NCI-H82 treated with DMSO at 0.1 percent for 48 hours (cell line): ENCODE data around the gene DAAM2.

Experiments used
- DNase-seq: peaks from one replicate; lab custom pipeline; 2025; ENCODE audit not compliant: unreplicated experiment; lab: John Stamatoyannopoulos, UW

Gene DAAM2

DNA sequence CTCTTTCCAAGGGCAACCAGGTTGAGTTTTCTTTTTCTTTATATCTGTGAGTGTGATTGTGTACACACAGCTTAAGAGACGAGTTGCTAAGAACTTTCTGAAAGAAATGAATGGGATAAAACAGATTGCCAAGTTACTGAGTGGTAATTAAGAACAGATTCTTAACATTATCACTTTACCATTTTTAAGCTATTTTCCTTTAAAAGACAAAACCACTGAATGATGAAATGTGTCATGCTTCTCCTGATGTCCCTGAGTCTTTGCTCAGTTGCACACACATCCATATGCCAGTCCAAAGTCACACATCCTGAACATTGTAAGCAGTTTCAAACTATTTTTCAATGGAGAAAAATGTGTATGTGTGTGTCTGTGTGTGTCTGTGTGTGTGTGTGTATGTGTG lies 5.5 kb upstream of the DAAM2 start:
- no peak for DNase-seq

DNA sequence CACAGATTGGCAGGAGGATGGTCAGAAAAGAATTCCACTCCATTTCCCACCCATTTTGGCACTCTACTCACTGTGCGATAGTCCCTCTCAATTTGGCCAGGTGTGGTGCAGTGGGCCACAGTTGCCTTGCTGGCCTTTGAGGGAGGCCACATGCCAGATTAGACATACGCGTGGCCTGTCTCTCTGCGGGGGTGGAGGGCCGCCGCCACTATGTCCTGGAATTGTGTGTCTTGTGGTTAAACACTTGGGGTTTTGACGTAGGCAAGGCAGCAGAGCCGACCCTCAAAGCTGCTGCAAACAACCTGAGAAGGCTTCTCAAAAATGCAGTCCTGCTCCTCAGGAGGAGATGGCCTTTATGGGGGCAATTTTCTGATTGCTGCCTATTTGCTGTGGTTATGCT lies 4.9 kb upstream of the DAAM2 start:
- no peak for DNase-seq

DNA sequence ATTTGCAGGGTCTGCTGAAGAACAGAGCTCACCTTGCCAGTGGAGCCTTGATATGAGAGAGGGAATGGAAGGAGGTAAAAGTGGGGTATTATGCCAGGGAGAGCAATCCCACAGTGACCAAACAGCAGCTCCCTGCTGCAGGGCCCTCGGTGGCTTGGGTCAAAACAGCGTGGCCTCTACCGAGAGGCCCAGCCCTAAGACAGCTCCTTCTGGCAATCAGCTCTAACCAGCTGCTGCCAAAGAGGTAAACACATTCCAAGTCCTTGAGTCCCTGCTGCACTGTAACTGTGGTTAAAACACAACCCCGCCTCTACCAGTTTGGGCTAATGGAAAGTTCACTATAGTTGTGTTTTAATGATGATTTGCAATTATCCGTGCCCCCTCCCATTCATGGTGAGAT lies 1.4 kb upstream of the DAAM2 start:
- DNase-seq: no peak

DNA sequence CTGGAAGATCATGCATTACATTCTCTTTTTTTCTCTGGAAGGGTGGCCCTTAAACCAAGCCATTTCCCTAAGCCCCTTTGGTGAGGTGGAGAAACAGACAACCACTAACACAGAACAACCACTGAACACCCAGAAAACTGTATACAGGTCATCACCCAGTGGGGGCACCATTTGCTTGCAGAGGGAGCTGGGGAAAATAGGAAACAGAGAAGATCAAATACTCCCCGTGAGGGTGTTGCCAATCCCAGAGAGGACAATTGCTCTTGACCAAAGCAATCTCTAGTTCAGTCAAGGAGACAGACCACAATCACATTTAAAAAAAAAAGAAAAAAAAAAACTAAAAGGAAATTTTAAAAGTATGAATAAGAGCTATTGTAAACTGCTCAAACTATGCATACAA lies 865 bp upstream of the DAAM2 start:
- DNase-seq: no peak

DNA sequence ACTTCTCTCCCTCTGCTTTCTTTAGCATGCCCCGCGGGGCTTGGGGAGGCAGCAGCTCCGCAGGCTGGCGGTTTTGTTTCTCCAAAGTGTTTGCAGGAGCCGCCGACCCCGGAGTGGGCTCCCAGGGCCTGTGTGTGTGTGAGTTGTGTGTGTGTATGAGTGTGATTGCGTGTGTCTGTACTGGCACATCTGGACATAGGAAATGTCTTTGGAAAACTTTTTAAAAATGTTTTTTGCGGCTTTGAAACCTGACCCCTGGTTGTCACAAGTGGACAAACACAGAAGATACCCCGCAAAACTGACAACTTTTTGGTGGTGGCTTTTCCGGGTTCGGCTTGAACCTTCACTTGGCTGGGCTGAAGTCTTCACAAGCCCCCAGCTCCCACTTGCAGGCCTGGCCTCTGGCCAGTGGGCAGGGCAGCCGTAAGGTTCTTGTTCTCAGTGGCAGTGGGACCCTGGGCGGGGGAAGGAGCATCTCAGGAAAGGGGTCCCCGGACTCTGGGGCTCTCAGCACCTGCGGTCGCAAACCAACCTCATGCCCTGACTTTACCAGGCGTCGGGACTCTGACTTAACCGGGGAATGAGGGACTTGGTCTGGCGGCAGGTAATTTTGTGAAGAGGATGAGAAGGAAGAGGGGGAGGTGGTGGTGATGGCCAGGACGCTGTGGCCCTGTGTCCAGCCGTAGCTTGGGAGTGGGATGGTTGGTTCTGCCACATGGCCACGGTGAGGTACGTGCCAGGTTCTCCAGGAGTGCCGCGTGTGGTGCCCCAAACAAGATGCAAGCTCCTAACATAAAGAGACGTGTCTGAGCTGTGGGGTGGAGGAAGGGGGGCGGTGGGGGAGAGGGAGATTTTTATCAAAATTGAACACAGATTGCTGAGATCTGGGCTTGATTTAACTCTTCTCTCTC lies 619 bp downstream of the DAAM2 start:
- DNase-seq: no peak

DNA sequence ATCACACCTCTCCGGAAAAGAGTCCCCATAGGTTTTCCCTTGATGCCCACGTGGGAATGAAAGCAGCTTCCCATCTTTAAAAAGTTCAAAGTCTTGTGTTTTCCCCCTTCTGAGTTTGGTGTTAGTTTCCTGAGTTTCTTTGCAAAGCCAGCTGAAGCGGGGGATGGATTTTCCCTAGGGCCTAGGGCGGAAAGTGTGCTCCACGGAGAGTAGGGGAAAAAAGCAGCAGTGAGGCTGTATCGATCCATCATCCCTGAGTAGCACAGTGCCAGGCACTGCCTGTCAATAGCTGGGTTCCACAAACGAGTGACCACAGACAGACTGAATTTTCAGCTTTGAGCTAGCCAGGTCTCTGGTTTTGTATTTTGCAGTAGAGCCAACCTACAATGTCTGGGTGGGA lies 1.3 kb downstream of the DAAM2 start:
- DNase-seq: no peak

DNA sequence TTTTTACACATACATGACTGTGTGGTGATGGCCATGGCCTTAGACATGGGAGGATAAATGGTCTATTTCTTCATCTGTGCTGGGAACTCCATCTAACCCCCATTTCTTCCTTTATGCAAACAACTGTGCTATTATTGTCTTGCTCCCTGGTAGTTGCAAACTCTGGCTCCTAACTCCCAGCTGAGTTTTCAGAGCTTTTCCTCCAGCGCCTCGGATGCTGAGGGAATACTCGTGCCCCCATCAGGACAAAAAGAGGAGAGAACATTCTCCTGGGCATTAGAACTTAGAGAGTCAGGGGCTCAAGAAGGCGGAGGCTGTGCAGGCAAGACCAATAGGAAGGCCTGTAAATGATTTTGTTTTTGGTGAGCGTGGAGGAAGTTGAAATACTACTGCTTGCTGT lies 2.1 kb downstream of the DAAM2 start:
- no peak for DNase-seq

DNA sequence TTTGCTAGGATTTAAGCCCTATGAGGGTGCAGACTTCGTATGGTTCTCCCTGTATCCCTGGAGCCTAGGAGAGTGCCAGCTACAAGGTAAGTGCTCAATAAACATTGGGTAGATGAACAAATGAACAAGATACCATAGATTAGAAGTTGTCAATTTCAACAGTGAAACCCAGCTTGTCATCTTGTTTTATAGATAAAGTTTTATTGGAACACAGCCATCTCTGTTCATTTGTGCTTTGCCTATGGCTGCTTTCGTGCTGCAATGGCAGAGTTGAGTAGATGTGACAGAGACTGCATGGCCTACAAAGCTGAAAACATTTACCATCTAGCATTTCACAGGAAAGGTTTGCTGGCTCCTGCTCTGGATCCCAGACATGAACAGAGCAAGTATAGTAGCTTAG lies 5.6 kb downstream of the DAAM2 start:
- DNase-seq: no peak

DNA sequence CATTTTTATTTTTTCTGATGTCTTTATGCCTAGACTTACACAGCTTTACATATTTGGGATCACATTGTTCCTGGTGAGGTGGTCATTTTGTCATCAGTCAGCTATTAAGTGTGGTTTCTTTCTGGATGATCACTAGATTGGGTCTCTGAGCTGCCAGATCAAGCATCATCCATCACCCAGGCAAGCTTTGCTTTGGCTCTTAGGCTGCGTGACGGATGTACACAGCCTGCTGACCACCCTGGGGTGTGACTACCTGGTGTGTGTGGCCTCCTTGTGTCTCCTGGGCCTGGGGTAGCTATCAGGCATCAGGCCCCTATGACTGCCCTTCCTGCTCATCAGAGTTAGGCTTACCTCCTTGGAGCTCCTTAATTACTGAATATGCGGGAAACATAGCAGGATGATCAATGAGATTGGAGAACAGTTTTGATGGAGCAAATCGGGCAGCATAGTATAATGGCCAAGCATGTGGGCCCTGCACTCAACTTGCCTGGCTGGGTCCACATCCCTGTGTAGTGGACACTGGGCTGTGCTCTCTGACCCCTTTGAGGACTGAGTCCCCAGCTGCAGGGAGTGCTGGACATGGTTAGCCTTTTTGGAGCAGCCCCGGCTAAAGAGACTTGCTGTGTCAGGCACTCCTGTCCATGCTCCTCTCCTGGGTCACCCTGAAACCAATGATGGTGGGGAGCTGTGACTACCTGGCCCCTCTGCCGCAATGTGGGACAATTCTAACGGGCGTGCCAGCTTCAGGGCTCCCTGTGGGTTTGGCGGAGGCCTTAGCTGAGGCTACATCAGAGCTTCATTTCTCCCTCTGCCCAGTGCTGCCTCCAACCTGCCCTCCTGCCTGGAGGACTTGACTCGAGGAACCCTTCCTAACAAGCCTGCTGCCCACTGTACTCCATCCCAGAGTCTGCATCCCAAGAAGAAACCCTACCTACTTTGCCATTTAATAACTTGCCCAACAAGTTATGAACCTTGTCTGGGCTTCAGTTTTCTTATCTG lies 8.2 kb downstream of the DAAM2 start:
- no peak for DNase-seq

DNA sequence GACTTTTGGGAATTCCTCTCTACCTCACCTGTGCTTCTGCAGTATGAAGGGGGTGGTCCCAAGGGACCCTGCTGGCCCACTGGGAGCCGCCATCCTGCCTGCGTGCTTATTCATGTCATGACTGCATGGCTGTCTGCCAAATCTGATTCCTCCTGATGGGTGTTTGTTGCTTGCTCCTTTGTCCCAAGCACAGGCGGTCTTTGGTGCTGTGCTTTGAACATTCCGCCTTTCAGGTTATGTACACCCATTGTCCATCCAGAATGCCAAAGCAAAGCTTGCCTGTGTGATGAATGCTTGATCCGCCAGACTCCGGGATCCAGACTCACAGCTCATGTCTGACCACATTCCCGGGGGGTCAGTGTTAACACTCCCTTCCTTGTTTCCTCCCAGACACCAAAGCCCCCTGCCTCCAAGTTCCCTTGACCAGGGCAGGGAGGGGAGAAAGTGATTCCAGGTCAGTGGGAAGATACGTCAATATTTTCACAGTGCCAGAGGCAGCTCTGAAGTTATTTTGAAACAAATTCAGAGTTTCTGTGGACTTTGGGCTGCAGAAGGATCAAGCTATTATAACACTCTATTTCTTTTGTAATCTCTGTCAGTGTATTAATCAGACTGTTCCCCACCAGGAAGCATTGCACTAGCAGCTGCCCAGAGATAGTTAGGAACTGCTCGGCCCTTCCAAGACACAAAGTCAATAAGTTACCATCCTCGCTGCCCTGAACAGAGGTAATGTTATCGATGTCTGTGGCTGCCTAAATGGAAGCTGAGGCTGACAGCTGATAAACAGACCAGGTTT lies 9.5 kb downstream of the DAAM2 start:
- DNase-seq: no peak

DNA sequence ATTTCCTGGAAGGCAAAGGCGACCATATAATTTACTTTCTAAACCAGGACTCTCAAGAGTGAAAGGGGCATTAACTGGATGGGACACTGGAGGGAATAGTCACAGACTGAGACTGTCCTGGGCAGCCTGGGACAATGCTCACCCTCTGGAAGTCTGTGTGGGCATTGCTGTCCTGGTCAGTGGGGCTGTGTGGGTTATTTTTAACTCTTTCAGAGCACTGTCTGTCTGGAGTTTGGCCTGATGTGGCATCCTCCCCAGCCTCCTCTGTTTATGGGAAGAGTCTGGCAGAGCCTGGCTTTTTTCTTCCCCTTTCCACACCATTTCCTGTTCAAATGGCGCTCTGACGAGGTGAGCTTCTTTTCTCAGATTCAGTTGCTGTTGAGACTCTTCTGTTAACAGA lies 11.7 kb downstream of the DAAM2 start:
- no peak for DNase-seq

DNA sequence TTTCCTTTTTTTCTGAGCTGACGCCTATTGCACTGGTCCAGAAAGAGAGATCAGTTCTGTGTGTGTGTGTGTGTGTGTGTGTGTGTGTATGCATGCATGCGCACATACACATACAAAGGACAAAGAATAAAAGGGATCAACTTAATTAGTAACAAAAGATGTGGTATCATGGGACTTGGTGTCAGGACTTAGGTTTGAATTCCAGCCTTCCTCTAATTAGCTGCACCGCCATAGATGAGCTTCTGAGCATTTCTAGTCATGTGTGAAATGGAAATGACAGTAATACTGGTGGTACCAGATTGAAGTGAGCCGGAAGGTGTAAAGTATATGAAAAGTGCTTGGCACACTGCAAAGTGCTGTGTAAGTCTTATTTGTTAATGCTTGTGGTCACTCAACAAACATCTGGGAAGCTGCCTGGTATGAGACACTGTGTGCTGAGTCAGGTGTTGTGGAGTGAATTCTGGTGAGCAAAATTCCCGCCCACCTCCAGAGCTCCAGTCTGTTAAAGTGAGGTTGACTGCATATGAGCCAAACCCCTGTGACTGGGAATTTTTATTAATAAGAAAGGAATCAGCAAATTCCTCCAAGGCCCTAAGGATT lies 12.4 kb downstream of the DAAM2 start:
- no peak for DNase-seq

DNA sequence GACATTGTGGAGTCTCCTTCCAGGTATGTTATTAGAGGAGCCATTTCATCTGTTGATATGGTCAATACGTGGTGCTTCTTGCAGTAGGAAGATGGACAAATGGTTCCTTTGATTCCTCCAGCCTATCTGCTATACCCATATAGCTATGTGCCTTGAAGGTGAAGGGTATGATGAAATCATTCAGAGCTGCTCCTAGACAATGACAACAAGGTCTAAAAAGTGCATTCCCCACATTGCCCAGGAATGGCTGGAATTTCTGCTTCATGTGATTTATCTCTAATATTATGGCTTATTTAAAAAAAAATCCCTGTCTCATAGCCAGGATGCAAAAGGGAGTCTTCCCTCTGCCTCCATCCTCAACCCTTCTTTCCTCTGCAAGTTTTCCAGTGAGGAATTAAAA lies 14.1 kb downstream of the DAAM2 start:
- DNase-seq: no peak

DNA sequence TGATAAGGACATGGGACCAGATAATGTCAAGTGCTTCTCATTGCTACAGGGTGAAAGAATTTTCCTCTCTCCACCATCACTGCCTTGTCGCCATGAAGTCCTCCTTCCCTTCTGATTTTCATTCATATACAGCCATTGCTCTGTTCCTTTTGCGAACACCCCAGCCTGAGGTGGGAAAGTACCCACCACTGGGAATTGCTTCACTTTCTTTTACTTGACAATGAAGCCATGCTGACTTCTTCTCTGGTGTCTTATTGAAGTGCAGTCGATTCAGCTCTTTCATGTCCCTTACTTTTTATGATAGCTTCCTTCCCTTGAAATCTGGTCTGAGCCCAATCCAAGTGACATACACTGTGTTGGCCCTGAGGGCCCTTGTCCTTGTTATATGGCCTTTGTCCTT lies 16.2 kb downstream of the DAAM2 start:
- no peak for DNase-seq

DNA sequence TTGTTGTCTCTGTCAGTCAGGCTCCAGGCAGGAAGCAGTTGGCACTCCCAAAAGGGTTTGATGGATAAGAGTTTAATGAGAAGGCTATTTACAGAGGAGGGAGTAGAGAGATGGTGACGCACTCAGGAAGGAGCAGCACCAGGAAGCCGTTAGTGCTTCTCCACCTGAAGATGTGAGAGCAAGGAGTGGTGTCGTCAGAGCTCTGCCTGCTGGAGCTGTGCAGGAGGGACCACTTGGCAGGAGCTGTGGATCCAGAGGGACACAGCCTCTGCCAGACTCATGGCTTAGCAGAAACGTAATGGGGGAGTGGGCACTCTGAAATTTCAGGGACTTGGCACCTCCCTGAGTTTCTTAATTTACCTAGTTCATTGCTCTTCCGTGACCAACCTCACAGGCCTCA lies 16.8 kb downstream of the DAAM2 start:
- DNase-seq: no peak

DNA sequence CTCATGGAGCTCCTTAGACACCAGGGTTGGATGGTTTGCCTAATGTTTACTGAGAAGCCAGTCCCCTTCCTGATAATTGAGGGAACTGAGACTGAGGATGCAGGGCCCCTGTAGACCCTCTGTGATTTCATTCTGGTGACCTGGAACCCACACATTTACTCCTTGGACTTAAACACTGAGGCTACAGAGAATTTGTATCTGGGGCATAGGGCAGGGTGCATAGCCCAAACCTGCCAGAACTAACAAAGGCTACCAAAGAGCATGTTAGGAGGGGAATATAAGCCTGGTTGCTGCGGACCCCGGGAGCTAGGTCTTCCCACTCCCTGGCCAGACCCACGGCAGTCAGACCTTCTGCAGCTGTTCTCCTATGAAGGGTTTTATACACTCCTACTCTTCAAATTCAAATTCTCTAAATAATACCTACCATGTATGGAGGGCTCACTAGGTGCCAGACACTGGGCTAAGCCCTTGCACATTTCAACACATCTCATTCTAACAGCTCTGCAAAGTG lies 19.7 kb downstream of the DAAM2 start:
- no peak for DNase-seq

DNA sequence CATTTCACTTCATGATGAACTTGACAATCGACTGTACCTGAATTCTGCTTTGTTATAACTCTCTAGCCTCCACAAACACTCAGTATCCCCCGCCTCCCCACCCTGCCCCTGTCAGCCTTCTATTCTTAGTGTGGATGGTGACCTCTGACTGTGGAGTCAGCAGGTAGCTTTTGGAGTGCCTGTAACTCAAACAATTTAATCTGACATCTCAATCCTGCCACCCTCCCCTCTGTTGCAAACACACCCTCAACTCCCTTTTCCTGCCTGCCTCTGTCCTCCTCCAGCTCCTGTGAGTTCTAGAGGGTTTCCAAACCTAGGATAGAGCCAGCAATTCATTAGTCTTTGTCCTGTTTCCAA lies 20.3 kb downstream of the DAAM2 start:
- no peak for DNase-seq

DNA sequence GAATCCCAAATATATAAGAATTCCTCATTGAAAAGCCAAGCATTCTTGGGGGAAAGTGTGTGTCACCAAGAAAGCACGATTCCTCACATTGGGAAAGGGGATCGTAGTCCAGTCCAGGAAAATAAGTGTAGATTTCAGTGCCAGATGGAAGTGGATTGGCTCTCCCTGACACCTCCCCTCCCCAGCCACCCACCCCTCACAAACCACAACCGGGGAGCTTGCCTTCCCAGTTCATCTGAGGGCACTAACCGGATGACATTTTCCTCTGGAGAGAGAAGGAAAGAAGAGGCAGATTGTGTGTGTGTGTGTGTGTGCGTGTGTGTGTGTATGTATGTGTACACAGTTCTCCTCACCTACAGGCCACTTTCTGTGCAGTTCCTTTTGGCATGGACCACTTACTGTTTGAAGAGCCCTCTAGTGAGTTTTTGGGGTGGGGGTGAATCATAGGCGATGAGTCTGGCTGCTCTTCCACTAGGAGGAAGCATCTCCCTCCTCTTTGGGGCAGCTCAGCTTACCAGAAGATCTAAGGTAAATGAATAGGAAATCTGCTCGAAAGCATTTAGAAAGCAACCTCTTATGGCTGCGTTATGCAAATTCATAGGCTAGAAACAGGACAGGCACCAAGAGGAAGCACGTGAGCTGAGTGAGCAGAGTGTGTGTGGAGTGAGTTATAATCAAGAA lies 20.8 kb downstream of the DAAM2 start:
- no peak for DNase-seq

DNA sequence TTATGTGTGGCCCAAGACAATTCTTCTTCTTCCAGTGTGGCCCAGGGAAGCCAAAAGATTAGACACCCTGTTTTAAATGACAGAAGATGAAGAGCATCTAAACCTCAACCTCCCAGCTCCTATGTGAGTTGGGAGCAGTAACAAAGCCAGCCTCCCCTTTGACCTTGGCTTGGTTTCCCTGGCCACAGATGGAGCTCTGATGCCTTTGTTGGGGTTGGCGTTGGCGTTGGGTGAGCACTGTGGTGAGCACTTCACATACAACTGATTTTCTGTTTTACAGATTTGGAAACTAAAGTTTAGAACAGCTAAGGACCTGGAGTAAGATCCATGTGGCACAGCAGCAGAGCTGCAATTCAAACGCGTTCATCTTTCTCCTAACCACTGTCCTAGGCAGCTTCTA lies 22.1 kb downstream of the DAAM2 start:
- no peak for DNase-seq

DNA sequence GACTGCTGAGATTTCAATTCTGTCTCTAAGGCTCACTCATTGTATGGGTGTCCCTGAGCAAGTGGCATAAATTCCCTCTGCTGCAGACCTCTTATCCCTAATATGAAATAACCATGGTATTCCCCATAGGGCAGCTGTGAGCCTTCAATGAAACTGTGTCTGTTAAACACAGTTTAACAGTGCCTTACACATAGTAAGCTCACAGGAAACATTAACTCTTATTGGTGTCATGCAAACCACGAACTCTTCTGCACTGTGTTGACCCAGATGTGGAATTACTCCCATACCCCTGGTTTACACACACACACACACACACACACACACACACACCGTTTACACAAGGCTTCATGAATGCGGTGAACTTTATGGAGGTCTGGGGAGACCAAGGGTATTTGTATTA lies 23.2 kb downstream of the DAAM2 start:
- DNase-seq: no peak
